NCI-H1436 treated with DMSO at 0.1 percent for 48 hours (cell line): Measurements from ENCODE around the gene PLEKHN1.

ENCODE experiments used
- DNase-seq: peaks from one replicate; lab custom pipeline; 2025; lab: John Stamatoyannopoulos, UW

PLEKHN1 gene

GRCh38 chr1:929712-930632 is 36.3 kb upstream of the PLEKHN1 start:
- DNase-seq = no peak

GRCh38 chr1:930633-931138 is 35.6 kb upstream of the PLEKHN1 start:
- no peak for DNase-seq

- no peak for DNase-seq
Observed at GRCh38 chr1:931380-932172, 34.7 kb upstream of the PLEKHN1 start.

GRCh38 chr1:932173-932510 is 34.1 kb upstream of the PLEKHN1 start:
- DNase-seq = no peak

GRCh38 chr1:932776-933602 is 33.3 kb upstream of the PLEKHN1 start:
- DNase-seq = no peak

- no peak for DNase-seq
Observed at GRCh38 chr1:933603-933940, 32.7 kb upstream of the PLEKHN1 start.

- DNase-seq = no peak
Observed at GRCh38 chr1:934991-935750, 31.1 kb upstream of the PLEKHN1 start.

- DNase-seq = no peak
Observed at GRCh38 chr1:935751-936231, 30.5 kb upstream of the PLEKHN1 start.

GRCh38 chr1:936348-937264 is 29.7 kb upstream of the PLEKHN1 start:
- DNase-seq = no peak

GRCh38 chr1:937521-937920 is 28.8 kb upstream of the PLEKHN1 start:
- DNase-seq = no peak

- no peak for DNase-seq
Observed at GRCh38 chr1:938088-938683, 28.1 kb upstream of the PLEKHN1 start.

GRCh38 chr1:938711-939489 is 27.4 kb upstream of the PLEKHN1 start:
- no peak for DNase-seq

GRCh38 chr1:939511-940106 is 26.7 kb upstream of the PLEKHN1 start:
- no peak for DNase-seq

GRCh38 chr1:940107-941014 is 25.9 kb upstream of the PLEKHN1 start:
- no peak for DNase-seq

GRCh38 chr1:941015-941587 is 25.2 kb upstream of the PLEKHN1 start:
- DNase-seq = no peak

- no peak for DNase-seq
Observed at GRCh38 chr1:941588-942383, 24.5 kb upstream of the PLEKHN1 start.
